Measurements from ENCODE around the gene TYW1.
"Not testable (repeated sequence)": the region's sequence is repeated elsewhere in the genome, so short reads cannot be mapped to it uniquely, and the experiment has no call there.

Gene TYW1, protein sequence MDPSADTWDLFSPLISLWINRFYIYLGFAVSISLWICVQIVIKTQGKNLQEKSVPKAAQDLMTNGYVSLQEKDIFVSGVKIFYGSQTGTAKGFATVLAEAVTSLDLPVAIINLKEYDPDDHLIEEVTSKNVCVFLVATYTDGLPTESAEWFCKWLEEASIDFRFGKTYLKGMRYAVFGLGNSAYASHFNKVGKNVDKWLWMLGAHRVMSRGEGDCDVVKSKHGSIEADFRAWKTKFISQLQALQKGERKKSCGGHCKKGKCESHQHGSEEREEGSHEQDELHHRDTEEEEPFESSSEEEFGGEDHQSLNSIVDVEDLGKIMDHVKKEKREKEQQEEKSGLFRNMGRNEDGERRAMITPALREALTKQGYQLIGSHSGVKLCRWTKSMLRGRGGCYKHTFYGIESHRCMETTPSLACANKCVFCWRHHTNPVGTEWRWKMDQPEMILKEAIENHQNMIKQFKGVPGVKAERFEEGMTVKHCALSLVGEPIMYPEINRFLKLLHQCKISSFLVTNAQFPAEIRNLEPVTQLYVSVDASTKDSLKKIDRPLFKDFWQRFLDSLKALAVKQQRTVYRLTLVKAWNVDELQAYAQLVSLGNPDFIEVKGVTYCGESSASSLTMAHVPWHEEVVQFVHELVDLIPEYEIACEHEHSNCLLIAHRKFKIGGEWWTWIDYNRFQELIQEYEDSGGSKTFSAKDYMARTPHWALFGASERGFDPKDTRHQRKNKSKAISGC

GRCh38 chr7:66996444-66997191 is at the start of gene TYW1:
Gene TYW1 (plus strand): TSS chr7:66996833. CDS start chr7:66996979, 146 bp downstream.
- peak; percentile 100 for DNase-seq

- no peak for DNase-seq
These were observed 48.0 kb upstream of the TYW1 start for GRCh38 chr7:66948480-66949109.

DNA sequence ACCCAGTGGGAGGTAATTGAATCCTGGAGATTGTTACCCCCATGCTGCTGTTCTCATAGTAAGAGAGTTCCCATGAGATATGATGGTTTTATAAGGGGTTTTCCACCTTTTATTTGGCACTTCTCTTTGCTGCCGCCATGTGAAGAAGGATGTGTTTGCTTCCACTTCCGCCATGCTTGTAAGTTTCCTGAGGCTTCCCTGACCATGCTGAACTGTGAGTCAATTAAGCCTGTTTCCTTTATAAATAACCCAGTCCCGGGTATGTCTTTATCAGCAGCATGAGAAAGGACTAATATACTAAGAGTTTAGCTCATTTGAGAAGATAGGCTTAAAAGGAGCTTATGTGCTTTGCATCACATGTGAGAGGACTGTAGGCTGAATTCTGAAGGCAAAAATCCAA is 46.3 kb upstream of the TYW1 start:
- DNase-seq = no peak

DNA sequence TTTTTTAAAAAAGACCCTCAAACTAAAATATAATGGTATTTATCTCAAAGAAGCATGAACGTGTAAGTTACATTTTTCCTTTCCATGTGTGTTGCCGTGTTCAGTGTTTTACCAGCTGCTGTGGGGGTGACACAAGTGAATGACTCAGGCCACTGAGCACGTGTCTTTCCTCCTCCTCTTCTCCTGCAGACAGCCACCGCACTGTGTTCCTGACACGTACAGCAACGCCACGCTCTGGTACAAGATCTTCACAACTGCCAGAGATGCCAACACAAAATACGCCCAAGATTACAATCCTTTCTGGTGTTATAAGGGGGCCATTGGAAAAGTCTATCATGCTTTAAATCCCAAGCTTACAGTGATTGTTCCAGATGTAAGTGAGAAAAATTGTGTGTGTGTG is 45.9 kb upstream of the TYW1 start:
- DNase-seq = no peak

GRCh38 chr7:66952343-66953043 is 44.1 kb upstream of the TYW1 start:
- DNase-seq = no peak

GRCh38 chr7:66953044-66953427 is 43.6 kb upstream of the TYW1 start:
- DNase-seq = peak; percentile 18

- no peak for DNase-seq
These were observed 38.9 kb upstream of the TYW1 start for GRCh38 chr7:66957595-66958290.

DNA sequence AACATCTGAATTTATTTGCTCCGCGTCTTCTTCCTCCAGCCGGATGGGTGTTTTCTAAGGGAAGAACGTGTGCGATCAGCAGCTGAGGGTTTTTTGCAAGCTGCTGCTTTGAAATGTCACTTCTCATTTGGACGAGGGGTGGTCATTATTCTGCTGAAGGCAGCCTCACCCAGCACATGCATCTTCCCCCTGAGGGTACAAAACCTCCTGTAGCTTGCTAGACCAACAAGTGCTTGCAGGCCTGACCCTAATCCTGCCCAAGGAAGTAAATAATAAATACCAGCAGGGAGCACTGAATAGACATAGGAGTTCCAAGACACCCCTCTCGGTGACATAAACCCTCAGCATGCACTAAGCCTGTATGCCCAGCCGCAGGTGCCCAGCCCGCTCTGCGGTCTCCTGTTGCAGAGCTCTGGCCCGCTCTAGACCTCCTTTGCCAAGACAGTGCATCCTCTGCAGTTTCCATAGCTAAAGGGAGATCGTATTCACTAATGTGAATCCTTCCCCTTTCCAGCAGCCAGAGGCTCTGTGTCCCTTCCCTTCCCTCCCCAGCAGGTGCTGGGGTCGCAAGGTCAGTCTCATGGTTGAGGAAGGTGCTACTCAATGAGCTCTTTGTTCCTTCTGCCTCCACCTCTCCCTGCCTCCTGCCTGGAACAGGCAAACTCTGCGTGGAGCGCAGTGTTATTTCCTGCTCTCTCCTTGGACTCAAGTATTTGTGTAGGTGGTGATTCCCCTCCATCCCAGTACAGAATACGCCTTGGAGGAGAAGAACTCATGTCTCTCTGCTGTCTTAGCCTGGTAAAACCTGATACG is 37.9 kb upstream of the TYW1 start:
- DNase-seq = no peak

- DNase-seq = no peak
These were observed 36.4 kb upstream of the TYW1 start for GRCh38 chr7:66960192-66960591.

GRCh38 chr7:66961096-66961495 is 35.5 kb upstream of the TYW1 start:
- no peak for DNase-seq

DNA sequence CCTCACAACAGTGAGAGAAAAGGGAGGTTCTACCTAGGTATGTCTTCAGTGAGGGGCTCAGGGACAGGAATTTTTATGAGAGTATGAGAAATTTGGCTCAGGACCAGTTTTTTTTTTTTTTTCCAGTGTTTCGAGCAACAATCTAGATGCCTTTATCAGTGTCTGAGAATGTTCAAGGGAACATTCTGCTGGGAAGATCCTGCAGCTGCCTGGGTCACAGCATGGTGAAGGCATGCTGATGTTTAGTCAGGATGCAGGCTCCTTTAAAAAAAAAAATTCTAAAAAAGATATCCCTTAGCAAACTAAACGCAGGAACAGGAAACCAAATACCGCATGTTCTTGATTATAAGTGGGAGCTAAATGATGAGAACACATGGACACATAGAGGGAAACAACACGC is 32.2 kb upstream of the TYW1 start:
- no peak for DNase-seq

GRCh38 chr7:66967029-66967428 is 29.6 kb upstream of the TYW1 start:
- DNase-seq = no peak

DNA sequence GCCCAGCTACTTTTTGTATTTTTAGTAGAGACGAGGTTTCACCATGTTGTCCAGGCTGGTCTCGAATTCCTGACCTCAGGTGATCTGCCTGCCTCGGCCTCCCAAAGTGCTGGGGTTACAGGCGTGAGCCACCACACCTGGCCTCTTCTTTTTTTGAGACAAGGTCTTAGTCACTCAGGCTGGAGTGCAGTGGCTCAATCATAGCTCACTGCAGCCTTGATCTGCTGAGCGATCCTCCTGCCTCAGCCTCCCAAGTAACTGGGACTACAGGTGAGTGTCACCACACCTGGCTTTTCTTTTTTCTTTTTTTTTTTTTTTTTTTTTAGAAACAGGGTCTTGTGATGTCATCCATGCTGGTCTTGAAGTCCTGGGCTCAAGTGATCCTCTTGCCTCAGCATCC is 27.6 kb upstream of the TYW1 start:
- DNase-seq = not testable (repeated sequence)

- DNase-seq = no peak
These were observed 26.3 kb upstream of the TYW1 start for GRCh38 chr7:66970310-66970709.

GRCh38 chr7:66974986-66975590 is 21.5 kb upstream of the TYW1 start:
- DNase-seq = peak; percentile 68

- not testable (repeated sequence) for DNase-seq
These were observed 18.3 kb upstream of the TYW1 start for GRCh38 chr7:66978312-66978711.

DNA sequence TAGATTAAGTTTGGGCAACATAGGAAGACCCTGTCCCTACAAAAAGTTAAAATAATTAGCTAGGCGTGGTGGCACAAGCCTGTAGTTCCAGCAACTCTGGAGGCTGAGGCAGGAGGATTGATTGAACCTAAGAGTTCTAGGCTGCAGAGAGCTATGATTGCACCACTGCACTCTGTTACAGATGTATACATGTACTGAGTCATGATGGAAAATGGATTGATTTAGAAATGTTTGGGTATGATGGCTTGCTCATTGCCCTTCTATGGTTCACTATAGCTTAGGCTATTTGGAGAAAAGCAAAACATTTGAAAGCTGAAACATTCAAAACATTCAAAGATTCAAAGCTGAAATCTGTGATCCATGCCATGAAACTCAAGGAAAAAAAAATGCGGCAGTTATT is 17.6 kb upstream of the TYW1 start:
- not testable (repeated sequence) for DNase-seq

- not testable (repeated sequence) for DNase-seq
These were observed 16.3 kb upstream of the TYW1 start for GRCh38 chr7:66980336-66980735.

DNA sequence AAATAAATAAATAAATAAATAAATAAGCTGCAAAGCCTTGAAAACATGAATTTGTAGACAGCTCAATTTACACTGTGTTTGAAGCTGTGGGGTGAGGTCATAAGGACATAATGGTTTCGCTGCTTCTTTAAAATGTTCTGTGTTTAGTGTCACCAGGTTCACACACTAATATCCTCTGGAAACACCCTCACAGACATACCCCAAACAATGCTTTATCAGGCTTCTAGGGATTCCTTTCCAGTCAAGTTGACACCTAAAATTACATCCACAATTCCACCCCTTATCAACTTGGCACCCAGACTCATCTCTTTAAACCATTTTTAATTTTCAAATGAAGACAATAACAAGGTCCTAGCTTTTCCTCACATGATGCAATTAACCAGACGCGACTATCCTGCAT is 7.1 kb upstream of the TYW1 start:
- not testable (repeated sequence) for DNase-seq

- DNase-seq = not testable (repeated sequence)
These were observed 2.6 kb upstream of the TYW1 start for GRCh38 chr7:66994051-66994450.

- DNase-seq = peak; percentile 87
These were observed 2.0 kb upstream of the TYW1 start for GRCh38 chr7:66994691-66995049.
